K562 (cell line): Measurements from ENCODE around the gene SPRR3. TPM values are rescaled to one million over a fixed set of nuclear protein-coding genes. Genes with fewer than 3 reads are reported as not detected.

ENCODE experiments used
- ATAC-seq: fragments of 200-7000 bp; cut with Tn5 transposase; 3 replicates; pipeline ENCODE4 v1.9.1; 2020; ENCODE audit warnings: moderate library complexity
- BruUV-seq: library from RNA; stranded (reverse); fragments of 400-500 nt; replicated peaks from 2 replicates; lab custom pipeline; 2021; lab: Mats Ljungman, UMichigan
- CTCF ChIA-PET: fragments of 300-600 bp; formaldehyde crosslinking; extraction: SDS; loops from one replicate; lab custom pipeline; 2021; ENCODE audit warnings: low intra/inter-chr PET ratio; lab: Yijun Ruan, JAX
- POLR2A ChIA-PET: fragments of 300-600, 350-650 bp; sonication (Branson Sonifier 250); formaldehyde crosslinking; extraction: SDS; loops from one replicate; lab custom pipeline; 2021; ENCODE audit warnings: antibody characterized with exemption, inconsistent platforms; lab: Yijun Ruan, JAX
- DNase-seq, 4 experiments: peaks; one replicate each; pipeline versions ENCODE4 v3.0.0 to v3.0.0-alpha.2; 2011 to 2018; ENCODE audit warnings: low spot score in 3 of 4, mixed read lengths in 3 of 4; ENCODE audit errors: extremely low read depth in 1 of 4
- FAIRE-seq: peaks from 2 replicates; lab custom pipeline; 2011; peaks lifted over from hg19 to GRCh38; lab: Jason Lieb, UNC
- H2AFZ ChIP-seq: 2 replicates; pipeline ENCODE4 v1.6.0; 2011; ENCODE audit warnings: low read depth, low read length, control low read depth, inconsistent platforms
- H3K27ac ChIP-seq: fragments of 200-600 bp; 3 replicates; pipeline ENCODE4 v1.8.0; 2011; ENCODE audit warnings: low read depth, mild to moderate bottlenecking, control low read depth, inconsistent platforms, low read length, moderate library complexity, mixed read lengths; ENCODE audit errors: extremely low read depth
- H3K27me3 ChIP-seq, 2 experiments: fragments of 300-600 bp in 1 of 2; 2 replicates in 1 of 2; 3 replicates in 1 of 2; pipeline versions ENCODE4 v1.6.0 to v1.8.0; 2011; ENCODE audit warnings: inconsistent platforms in 2 of 2, low read length in 2 of 2, mild to moderate bottlenecking in 1 of 2, mixed read lengths in 1 of 2, moderate library complexity in 1 of 2; ENCODE audit not compliant: control insufficient read depth in 2 of 2, insufficient read depth in 2 of 2
- H3K36me3 ChIP-seq: fragments of 300-600 bp; 3 replicates; pipeline ENCODE4 v1.8.0; 2011; ENCODE audit warnings: mild to moderate bottlenecking, low read length, inconsistent platforms; ENCODE audit not compliant: control insufficient read depth, insufficient read depth
- H3K4me1 ChIP-seq, 2 experiments: fragments of 200-600 bp in 1 of 2; replicated peaks in 1 of 2; 2 replicates in 1 of 2; 3 replicates in 1 of 2; pipeline versions ENCODE4 v1.5.1 to v1.8.0; 2011; ENCODE audit warnings: inconsistent platforms in 2 of 2, low read length in 2 of 2, mild to moderate bottlenecking in 1 of 2, mixed read lengths in 1 of 2, moderate library complexity in 1 of 2; ENCODE audit not compliant: control insufficient read depth in 2 of 2, insufficient read depth in 2 of 2
- H3K4me2 ChIP-seq: 2 replicates; pipeline ENCODE4 v1.6.1; 2011; ENCODE audit warnings: low read length, control low read depth, inconsistent platforms, mixed read lengths; ENCODE audit not compliant: insufficient read depth
- H3K4me3 ChIP-seq: fragments of 200-600 bp; sonication (generic), shearing (Covaris generic); 2 replicates; pipeline ENCODE4 v1.5.1; 2016; ENCODE audit warnings: control low read depth, inconsistent platforms
- H3K79me2 ChIP-seq: fragments of 200-600 bp; 3 replicates; pipeline ENCODE4 v1.8.0; 2011; ENCODE audit warnings: low read length, inconsistent platforms; ENCODE audit not compliant: control insufficient read depth, insufficient read depth
- H3K9ac ChIP-seq, 2 experiments: 2 replicates each; pipeline versions ENCODE4 v1.6.0 to v1.6.1; 2011; ENCODE audit warnings: low read depth in 2 of 2, low read length in 2 of 2, control low read depth in 1 of 2, inconsistent platforms in 1 of 2, mild to moderate bottlenecking in 1 of 2, mixed read lengths in 1 of 2; ENCODE audit not compliant: insufficient read depth in 1 of 2
- H3K9me1 ChIP-seq: one replicate; pipeline ENCODE4 v1.6.0; 2011; ENCODE audit warnings: inconsistent platforms, mild to moderate bottlenecking, low read length, moderate library complexity; ENCODE audit not compliant: control insufficient read depth, insufficient read depth
- H3K9me3 ChIP-seq: replicated peaks from 2 replicates; pipeline ENCODE4 v1.5.1; 2011; ENCODE audit warnings: low read depth, low read length, inconsistent platforms; ENCODE audit not compliant: control insufficient read depth, insufficient read depth
- H4K20me1 ChIP-seq: replicated peaks from 2 replicates; pipeline ENCODE4 v1.6.1; 2011; ENCODE audit warnings: low read length, inconsistent platforms, mixed read lengths; ENCODE audit not compliant: control insufficient read depth, insufficient read depth
- KDM1A ChIP-seq, 2 experiments: fragments of 450-650 bp; IDR thresholded peaks; 2 replicates each; pipeline ENCODE4 v1.6.1; 2016; ENCODE audit warnings: mild to moderate bottlenecking in 2 of 2
- XRCC5 ChIP-seq: fragments of 200-400 bp; formaldehyde crosslinking; IDR thresholded peaks from 2 replicates; pipeline ENCODE4 v1.6.1; 2017; ENCODE audit warnings: low read depth, mild to moderate bottlenecking, low read length
- WGBS: fragments of 100-300 bp; shearing (Covaris generic); methylation state at CpG from one replicate; pipeline ENCODE4 v1.1.6; 2016; ENCODE audit warnings: low coverage, mixed read lengths; ENCODE audit not compliant: insufficient coverage; ENCODE audit errors: missing lambda C conversion rate; 5-methylcytosine and 5-hydroxymethylcytosine counted together
- in situ Hi-C: fragments of 300-500 bp; cut with MboI; formaldehyde crosslinking; loops from 4 replicates; pipeline ENCODE4 v1.15.0; 2018; ENCODE audit warnings: inconsistent platforms, mixed read lengths
- intact Hi-C: fragments of 100-400 bp; cut with micrococcal nuclease; formaldehyde crosslinking; loops from 2 replicates; pipeline ENCODE4 v1.14.2; 2022
- polyA plus RNA-seq, 8 experiments: library from polyadenylated mRNA; depleted of rRNA in 4 of 8; stranded (reverse) in 5 of 8; unstranded in 3 of 8; fragments of >200 nt; fragmentation: Nextera tagmentation in 2 of 8; fragmentation: Illumina TruSeq in 1 of 8; extraction: Ambion mirVana in 2 of 8; extraction: Trizol in 1 of 8; gene quantifications; 2 replicates each; pipeline versions ENCODE4 v1.2.1 to v1.2.3, GENCODE V29; 2011 to 2014; ENCODE audit warnings: inconsistent platforms in 1 of 8, missing spikeins in 1 of 8
- total RNA-seq, 7 experiments: library from RNA; depleted of rRNA in 6 of 7; stranded (reverse); fragments of >200 nt in 6 of 7; fragmentation: Illumina TruSeq in 2 of 7; extraction: Trizol in 2 of 7; gene quantifications; 2 replicates each; pipeline versions ENCODE4 v1.2.1 to v1.2.3, GENCODE V29; 2011 to 2021; ENCODE audit warnings: low replicate concordance in 1 of 7
- TF ChIP-seq, protein P1 (sequence below): sonication (generic); formaldehyde crosslinking; IDR thresholded peaks from 2 replicates; pipeline ENCODE4 v1.8.1; 2023; ENCODE audit warnings: mild to moderate bottlenecking, missing genetic modification reagents

SPRR3 gene
- total and polyA plus RNA-seq, 9 of the 15 experiments (the other 6 are each of a cell fraction or from before 2014, with no cell fraction given), result not detected

DNA sequence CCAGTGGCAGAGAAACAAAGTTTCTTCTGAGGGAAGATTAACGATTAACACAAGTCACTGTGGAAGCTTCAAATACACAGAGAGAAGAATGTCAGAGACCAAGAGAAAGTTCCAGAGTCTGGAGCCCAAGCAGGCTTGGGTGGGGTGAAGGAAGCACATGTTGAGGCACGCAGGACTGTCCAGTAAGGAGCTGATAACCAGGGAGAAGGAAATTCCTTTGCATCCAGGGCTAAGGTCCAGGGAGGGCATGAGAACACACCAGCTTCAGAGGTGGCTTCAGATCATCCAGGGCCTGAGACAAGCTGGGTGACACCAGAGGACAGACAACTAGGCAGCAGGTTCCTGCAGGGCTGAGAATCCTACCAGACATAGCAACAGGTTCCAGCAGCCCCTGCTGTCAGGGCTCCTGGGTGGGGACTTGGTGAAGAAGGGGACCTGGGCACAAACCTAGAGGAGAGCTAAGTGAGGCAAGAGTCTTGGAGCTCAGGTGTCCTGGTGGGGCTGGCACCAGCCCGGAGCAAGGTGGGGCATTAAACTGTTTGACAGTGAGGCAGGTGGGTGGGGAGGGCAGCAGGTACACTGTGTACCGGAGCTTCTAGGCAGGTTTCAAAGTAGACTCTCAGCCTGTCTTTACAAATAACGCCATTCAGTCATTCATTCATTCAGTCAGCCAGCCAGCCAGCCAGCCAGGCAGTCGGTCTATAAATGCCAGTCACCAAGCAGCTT lies 20.2 kb upstream of the SPRR3 start:
- Histone ChIP-seq H3K79me2 (no peaks in the 10 kb centered on the region), H3K4me1 (no peaks in the 10 kb centered on the region), H4K20me1 (no peaks in the 10 kb centered on the region), H3K4me3 (no peak overlapping the region), H2AFZ (no peak overlapping the region), H3K27me3 (peaks cover 0 to 10% of the 10 kb centered on the region in 2 experiments; a peak in 3 of 5 replicates), H3K9me1 (no peaks in the 10 kb centered on the region), H3K36me3 (no peaks in the 10 kb centered on the region), H3K9me3 (no peaks in the 10 kb centered on the region), H3K27ac (no peak overlapping the region), H3K9ac (no peak overlapping the region), H3K4me2 (no peak overlapping the region)
- intact Hi-C loops (no loop called here), in situ Hi-C loops (no loop called here)
- DNase-seq (no peak), FAIRE-seq (no peak), ATAC-seq (no peak)
- BruUV-seq, result no TSS peak
- 1% methylated on average over 6 of the region's 6 CpGs for WGBS
- POLR2A ChIA-PET, result interaction anchor here (1.7 kb wide), 1 partner anchor 10 kb away, joined by 4 read pairs; no protein-coding TSS in a partner anchor
- TF ChIP-seq XRCC5 (no peak), KDM1A (IDR thresholded peaks at IDR 0.05) (no peak)
- TF ChIP-seq, protein P1, sequence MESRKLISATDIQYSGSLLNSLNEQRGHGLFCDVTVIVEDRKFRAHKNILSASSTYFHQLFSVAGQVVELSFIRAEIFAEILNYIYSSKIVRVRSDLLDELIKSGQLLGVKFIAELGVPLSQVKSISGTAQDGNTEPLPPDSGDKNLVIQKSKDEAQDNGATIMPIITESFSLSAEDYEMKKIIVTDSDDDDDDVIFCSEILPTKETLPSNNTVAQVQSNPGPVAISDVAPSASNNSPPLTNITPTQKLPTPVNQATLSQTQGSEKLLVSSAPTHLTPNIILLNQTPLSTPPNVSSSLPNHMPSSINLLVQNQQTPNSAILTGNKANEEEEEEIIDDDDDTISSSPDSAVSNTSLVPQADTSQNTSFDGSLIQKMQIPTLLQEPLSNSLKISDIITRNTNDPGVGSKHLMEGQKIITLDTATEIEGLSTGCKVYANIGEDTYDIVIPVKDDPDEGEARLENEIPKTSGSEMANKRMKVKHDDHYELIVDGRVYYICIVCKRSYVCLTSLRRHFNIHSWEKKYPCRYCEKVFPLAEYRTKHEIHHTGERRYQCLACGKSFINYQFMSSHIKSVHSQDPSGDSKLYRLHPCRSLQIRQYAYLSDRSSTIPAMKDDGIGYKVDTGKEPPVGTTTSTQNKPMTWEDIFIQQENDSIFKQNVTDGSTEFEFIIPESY, result no peak
- CTCF ChIA-PET, result no interaction called here
